NB4 (cell line): ENCODE measurements around the gene NOP9.

Experiments
- MAX ChIP-seq: IDR thresholded peaks from 2 replicates; pipeline ENCODE4 v1.6.1; 2011; ENCODE audit warnings: low read depth, low read length
- MYC ChIP-seq: IDR thresholded peaks from 2 replicates; pipeline ENCODE4 v1.6.1; 2011; ENCODE audit warnings: low read depth, low read length
- POLR2A ChIP-seq: IDR thresholded peaks from 2 replicates; pipeline ENCODE4 v1.6.1; 2011; ENCODE audit warnings: mild to moderate bottlenecking; ENCODE audit not compliant: insufficient read length; ENCODE audit errors: extremely low read depth
- TF ChIP-seq, protein P1 (sequence below): IDR thresholded peaks from one replicate; pipeline ENCODE4 v1.5.1; 2012; ENCODE audit warnings: low read depth, low read length

DNA sequence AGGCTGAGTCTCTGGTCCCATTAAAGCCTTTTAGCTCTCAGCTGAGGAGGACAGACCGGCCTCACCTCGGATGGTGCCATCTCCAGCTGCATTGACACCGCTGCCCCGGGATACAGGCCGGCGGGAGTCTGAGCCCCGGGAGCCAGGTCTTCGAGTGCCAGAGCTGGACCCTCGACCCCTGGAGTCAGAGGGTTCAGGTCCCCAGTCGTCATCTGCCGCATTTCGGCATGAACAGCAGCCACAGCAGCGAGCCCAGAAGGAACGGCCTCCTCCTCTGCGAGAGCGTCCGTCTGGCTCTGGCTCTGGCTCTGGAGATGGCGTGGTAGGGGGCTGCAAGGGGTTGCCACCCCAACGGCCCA lies 37.7 kb upstream of the NOP9 start:
- TF ChIP-seq POLR2A (no peak), MAX (no peak), MYC (no peak)
- TF ChIP-seq, protein P1, sequence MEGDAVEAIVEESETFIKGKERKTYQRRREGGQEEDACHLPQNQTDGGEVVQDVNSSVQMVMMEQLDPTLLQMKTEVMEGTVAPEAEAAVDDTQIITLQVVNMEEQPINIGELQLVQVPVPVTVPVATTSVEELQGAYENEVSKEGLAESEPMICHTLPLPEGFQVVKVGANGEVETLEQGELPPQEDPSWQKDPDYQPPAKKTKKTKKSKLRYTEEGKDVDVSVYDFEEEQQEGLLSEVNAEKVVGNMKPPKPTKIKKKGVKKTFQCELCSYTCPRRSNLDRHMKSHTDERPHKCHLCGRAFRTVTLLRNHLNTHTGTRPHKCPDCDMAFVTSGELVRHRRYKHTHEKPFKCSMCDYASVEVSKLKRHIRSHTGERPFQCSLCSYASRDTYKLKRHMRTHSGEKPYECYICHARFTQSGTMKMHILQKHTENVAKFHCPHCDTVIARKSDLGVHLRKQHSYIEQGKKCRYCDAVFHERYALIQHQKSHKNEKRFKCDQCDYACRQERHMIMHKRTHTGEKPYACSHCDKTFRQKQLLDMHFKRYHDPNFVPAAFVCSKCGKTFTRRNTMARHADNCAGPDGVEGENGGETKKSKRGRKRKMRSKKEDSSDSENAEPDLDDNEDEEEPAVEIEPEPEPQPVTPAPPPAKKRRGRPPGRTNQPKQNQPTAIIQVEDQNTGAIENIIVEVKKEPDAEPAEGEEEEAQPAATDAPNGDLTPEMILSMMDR = no peak
